Measurements from ENCODE around the gene DNAH10.

The DNAH10 gene

GRCh38 chr12:123761841-123762714 lies at the start of gene DNAH10:
DNAH10 (plus strand) TSS chr12:123762301; CDS start chr12:123762337, 36 bp downstream.
- peak; percentile 67 for DNase-seq

- no peak for DNase-seq
Measured at GRCh38 chr12:123712780-123713319, 49.3 kb upstream of the DNAH10 start.

GRCh38 chr12:123713398-123713797 lies 48.7 kb upstream of the DNAH10 start:
- DNase-seq, result peak; percentile 85

GRCh38 chr12:123713823-123714585 lies 48.1 kb upstream of the DNAH10 start:
- DNase-seq, result peak; percentile 60

- no peak for DNase-seq
Measured at GRCh38 chr12:123715195-123715594, 46.9 kb upstream of the DNAH10 start.

GRCh38 chr12:123717350-123717749 lies 44.8 kb upstream of the DNAH10 start:
- DNase-seq, result peak; percentile 40

- DNase-seq, result peak; percentile 41
Measured at GRCh38 chr12:123720141-123720814, 41.8 kb upstream of the DNAH10 start.

- DNase-seq, result no peak
Measured at GRCh38 chr12:123721245-123721644, 40.9 kb upstream of the DNAH10 start.

- no peak for DNase-seq
Measured at GRCh38 chr12:123723011-123723410, 39.1 kb upstream of the DNAH10 start.

GRCh38 chr12:123723765-123724164 lies 38.3 kb upstream of the DNAH10 start:
- no peak for DNase-seq

- DNase-seq, result no peak
Measured at GRCh38 chr12:123726244-123726643, 35.9 kb upstream of the DNAH10 start.

- no peak for DNase-seq
Measured at GRCh38 chr12:123726962-123727361, 35.1 kb upstream of the DNAH10 start.

GRCh38 chr12:123727878-123728277 lies 34.2 kb upstream of the DNAH10 start:
- peak; percentile 30 for DNase-seq

- DNase-seq, result no peak
Measured at GRCh38 chr12:123731596-123731995, 30.5 kb upstream of the DNAH10 start.

GRCh38 chr12:123732251-123732650 lies 29.9 kb upstream of the DNAH10 start:
- no peak for DNase-seq

GRCh38 chr12:123733229-123733628 lies 28.9 kb upstream of the DNAH10 start:
- no peak for DNase-seq

GRCh38 chr12:123734268-123734667 lies 27.8 kb upstream of the DNAH10 start:
- no peak for DNase-seq

GRCh38 chr12:123741937-123742572 lies 20.0 kb upstream of the DNAH10 start:
- DNase-seq, result peak; percentile 19

- DNase-seq, result peak; percentile 91
Measured at GRCh38 chr12:123743002-123743401, 19.1 kb upstream of the DNAH10 start.

GRCh38 chr12:123744836-123745235 lies 17.3 kb upstream of the DNAH10 start:
- DNase-seq, result peak; percentile 72

- DNase-seq, result no peak
Measured at GRCh38 chr12:123747309-123747708, 14.8 kb upstream of the DNAH10 start.

GRCh38 chr12:123748161-123748560 lies 13.9 kb upstream of the DNAH10 start:
- DNase-seq, result peak; percentile 51

GRCh38 chr12:123748661-123749060 lies 13.4 kb upstream of the DNAH10 start:
- no peak for DNase-seq

Measured in hematopoietic multipotent progenitor cell treated with erythropoietin and hydrocortisone succinate and interleukin-3 and kit ligand, for 6 days (in vitro differentiated cells).